Measurements from ENCODE around the gene GPATCH1.

DNA sequence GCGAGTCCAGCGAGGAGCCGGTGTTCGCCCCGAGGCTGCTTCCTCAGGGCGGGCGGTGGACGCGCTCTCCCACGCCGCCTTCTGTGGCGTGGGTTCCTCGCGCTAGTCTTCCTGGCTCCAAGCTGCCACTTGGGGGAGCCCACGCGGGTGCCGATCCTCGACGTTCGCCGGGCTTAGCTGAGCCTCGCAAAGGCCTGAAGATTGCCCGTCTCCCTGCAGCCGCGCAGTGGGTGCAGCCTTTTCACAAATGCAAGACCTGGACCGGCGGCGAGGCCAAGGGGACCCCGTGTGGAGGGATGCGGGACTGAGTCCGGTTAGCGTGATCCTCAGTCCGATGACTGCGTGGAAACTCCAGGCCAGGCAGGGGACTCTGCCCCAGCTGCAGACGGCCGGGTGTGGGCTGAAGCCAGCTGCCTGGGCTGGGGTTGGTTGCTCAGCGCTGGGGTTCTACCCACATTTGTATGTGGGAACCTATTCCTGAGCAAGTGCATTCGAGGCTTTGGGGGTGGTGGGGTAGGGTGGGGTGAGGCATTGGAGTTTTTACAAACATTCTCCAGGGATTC, 96.5 kb downstream of the GPATCH1 start:
- TF ChIP-seq SIN3A (IDR thresholded peaks at IDR 0.05; ENCODE audit: borderline replicate concordance, insufficient read depth, low read depth, low read length) = no peak
- peak; percentile 20; the same call in 1 of the 2 replicates for TF ChIP-seq CTCF (IDR thresholded peaks at IDR 0.05)
- no peak for TF ChIP-seq POLR2AphosphoS5 (IDR thresholded peaks at IDR 0.05; ENCODE audit: low read depth, low read length)
- no peak for TF ChIP-seq TCF7L2 (IDR thresholded peaks at IDR 0.05; ENCODE audit: low read depth, low read length)
